Measurements from ENCODE around the gene DET1. TPM values are rescaled to one million over a fixed set of nuclear protein-coding genes. Genes with fewer than 3 reads are reported as not detected.
A peak's percentile ranks its signal among the peaks of the same experiment; 100 is the strongest.

DET1 gene
- 10 to 100 TPM in 1 of 2 donors, 1 to 10 TPM in 1; 6.9 to 11.5 TPM for total RNA-seq

DNA sequence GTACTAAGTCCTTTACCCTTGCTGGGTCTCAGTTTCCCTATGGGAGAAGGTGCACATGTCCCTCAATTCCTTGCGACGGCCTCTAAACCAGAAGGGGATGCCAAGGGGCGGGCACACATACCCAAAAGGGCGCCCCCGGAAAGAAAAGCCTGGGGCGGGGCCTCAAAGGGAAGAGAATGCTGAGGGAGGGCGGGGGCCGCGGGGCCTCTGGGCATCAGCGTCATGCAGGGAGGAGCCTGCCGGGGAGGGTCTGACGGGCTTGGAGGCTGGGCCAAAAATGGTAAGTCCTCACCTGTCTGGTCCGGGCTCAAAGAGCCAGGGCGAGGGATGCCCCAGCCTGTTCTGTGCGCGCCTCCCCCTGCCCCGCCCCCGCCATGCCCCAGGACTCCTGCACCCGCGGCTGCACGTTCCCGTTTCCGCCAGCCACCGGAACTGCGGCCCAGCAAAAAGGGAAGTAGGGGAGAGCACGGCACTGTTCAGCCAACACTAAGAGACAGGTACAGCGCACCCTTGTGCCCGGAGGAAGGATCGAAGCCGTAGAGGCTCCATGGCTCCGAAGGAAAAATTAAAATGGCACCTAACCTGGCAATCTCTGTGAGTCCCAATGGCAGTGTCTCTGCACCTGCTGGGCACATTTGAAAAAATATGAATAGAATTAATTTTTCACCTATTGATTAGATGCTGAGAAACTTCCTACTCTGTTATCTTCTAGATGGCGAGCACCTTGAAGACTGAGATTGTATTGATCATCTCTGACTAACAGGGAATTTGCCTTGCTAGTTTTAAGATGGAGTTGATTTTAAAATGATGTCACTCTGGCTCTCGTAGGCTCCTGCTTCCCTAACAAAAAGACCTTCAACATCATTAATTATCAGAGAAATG, at the start of gene DET1:
Gene DET1 (minus strand): TSS at position 434 of the 882 bp plus-strand sequence. CDS start 14,976 bp downstream, outside the sequence.
- Histone ChIP-seq H3K27me3 (replicated peaks; ENCODE audit: insufficient read depth) (no peaks in the 10 kb centered on the region), H3K4me3 (peak within 1 kb of the TSS; percentile 61 to 66), H3K36me3 (no peaks in the 10 kb centered on the region), H3K9me3 (no peaks in the 10 kb centered on the region), H3K27ac (peak within 1 kb of the TSS; percentile 78 to 81), H3K4me1 (replicated peaks) (no peaks in the 10 kb centered on the region)
- 5% methylated on average over 32 of the region's 33 CpGs for WGBS
- DNase-seq (ENCODE audit: low spot score), result peak; percentile 96
- TF ChIP-seq, protein P1, sequence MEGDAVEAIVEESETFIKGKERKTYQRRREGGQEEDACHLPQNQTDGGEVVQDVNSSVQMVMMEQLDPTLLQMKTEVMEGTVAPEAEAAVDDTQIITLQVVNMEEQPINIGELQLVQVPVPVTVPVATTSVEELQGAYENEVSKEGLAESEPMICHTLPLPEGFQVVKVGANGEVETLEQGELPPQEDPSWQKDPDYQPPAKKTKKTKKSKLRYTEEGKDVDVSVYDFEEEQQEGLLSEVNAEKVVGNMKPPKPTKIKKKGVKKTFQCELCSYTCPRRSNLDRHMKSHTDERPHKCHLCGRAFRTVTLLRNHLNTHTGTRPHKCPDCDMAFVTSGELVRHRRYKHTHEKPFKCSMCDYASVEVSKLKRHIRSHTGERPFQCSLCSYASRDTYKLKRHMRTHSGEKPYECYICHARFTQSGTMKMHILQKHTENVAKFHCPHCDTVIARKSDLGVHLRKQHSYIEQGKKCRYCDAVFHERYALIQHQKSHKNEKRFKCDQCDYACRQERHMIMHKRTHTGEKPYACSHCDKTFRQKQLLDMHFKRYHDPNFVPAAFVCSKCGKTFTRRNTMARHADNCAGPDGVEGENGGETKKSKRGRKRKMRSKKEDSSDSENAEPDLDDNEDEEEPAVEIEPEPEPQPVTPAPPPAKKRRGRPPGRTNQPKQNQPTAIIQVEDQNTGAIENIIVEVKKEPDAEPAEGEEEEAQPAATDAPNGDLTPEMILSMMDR (IDR thresholded peaks at IDR 0.05), result peak in 3 of 4 experiments; percentile 80 to 87 (median 81)
- no peak for TF ChIP-seq POLR2A (IDR thresholded peaks at IDR 0.05)
- TF ChIP-seq POLR2AphosphoS5 (IDR thresholded peaks at IDR 0.05), result peak; percentile 90
- intact Hi-C loops (cut with DNase I), result loop anchor here (10.0 kb wide), 1 partner anchor 78 kb away; the partner anchor contains the start of gene AEN

DNA sequence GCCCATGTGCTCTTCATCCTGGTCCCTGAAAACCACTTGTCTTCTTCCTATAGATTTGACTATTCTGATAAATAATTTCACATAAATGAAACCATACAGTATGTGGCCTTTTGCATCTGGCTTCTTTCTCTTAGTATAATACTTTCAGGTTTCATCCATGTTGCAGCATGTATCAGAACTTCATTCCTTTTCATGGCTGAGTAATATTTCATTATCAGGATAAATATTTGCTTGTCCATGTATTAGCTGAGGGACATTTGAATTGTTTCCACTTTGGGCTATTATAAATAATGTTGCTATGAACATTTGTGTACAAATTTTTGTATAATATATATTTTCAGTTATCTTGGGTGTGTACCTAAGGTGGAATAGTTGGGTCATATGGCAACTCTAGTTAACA, 44.9 kb upstream of the DET1 start:
- H3K4me3 ChIP-seq, result no peak overlapping the region
- TF ChIP-seq POLR2A (IDR thresholded peaks at IDR 0.05) (no peak), POLR2AphosphoS5 (IDR thresholded peaks at IDR 0.05) (no peak)
- TF ChIP-seq, protein P1 (IDR thresholded peaks at IDR 0.05), result no peak
- H3K4me1 ChIP-seq (replicated peaks), result no peaks in the 10 kb centered on the region
- no peak for DNase-seq (ENCODE audit: low spot score)
- no peaks in the 10 kb centered on the region for H3K27me3 ChIP-seq (replicated peaks; ENCODE audit: insufficient read depth)
- H3K9me3 ChIP-seq, result no peaks in the 10 kb centered on the region
- H3K36me3 ChIP-seq, result no peaks in the 10 kb centered on the region
- intact Hi-C loops (cut with DNase I), result no loop called here
- no peak overlapping the region for H3K27ac ChIP-seq

DNA sequence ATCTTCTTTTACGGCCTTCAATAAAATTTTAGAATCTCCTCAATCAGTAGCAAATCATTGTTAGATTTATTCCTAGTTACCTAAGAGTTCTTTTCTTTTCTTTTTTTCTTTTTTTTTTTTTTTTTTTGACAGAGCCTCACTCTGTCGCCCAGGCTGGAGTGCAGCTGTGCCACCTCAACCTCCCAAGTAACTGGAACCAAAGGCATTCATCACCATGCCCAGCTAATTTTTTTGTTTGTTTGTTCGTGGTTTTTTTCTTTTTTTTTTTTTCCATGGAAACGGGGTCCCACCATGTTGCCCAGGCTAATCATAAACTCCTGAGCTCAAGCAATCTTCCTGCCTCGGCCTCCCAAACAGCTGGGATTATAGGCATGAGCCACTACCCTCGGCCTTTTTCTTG, 44.3 kb upstream of the DET1 start:
- DNase-seq (ENCODE audit: low spot score), result no peak
- H3K36me3 ChIP-seq, result no peaks in the 10 kb centered on the region
- no peak for TF ChIP-seq POLR2A (IDR thresholded peaks at IDR 0.05)
- TF ChIP-seq, protein P1 (IDR thresholded peaks at IDR 0.05), result no peak
- no peak for TF ChIP-seq POLR2AphosphoS5 (IDR thresholded peaks at IDR 0.05)
- H3K4me1 ChIP-seq (replicated peaks), result no peaks in the 10 kb centered on the region
- intact Hi-C loops (cut with DNase I), result no loop called here
- no peak overlapping the region for H3K27ac ChIP-seq
- H3K4me3 ChIP-seq, result no peak overlapping the region
- no peaks in the 10 kb centered on the region for H3K27me3 ChIP-seq (replicated peaks; ENCODE audit: insufficient read depth)
- H3K9me3 ChIP-seq, result no peaks in the 10 kb centered on the region
- WGBS, result 63% methylated on average over 6 of the region's 6 CpGs

GRCh38 chr15:88586401-88587162, 40.1 kb upstream of the DET1 start:
- H3K4me3 ChIP-seq, result no peak overlapping the region
- TF ChIP-seq POLR2A (IDR thresholded peaks at IDR 0.05) (no peak), POLR2AphosphoS5 (IDR thresholded peaks at IDR 0.05) (no peak)
- TF ChIP-seq, protein P1 (IDR thresholded peaks at IDR 0.05), result no peak
- intact Hi-C loops (cut with DNase I), result no loop called here
- no peaks in the 10 kb centered on the region for H3K36me3 ChIP-seq
- no peaks in the 10 kb centered on the region for H3K27me3 ChIP-seq (replicated peaks; ENCODE audit: insufficient read depth)
- no peaks in the 10 kb centered on the region for H3K4me1 ChIP-seq (replicated peaks)
- H3K27ac ChIP-seq, result no peak overlapping the region
- no peak for DNase-seq (ENCODE audit: low spot score)
- WGBS, result 24% methylated on average over 4 of the region's 4 CpGs
- no peaks in the 10 kb centered on the region for H3K9me3 ChIP-seq

Data from prostate gland (tissue), 2 donors.